ENCODE data around the gene MAP3K12. TPM values are rescaled to one million over a fixed set of nuclear protein-coding genes. Genes with fewer than 3 reads are reported as not detected.
"Not testable (repeated sequence)": the region's sequence is repeated elsewhere in the genome, so short reads cannot be mapped to it uniquely, and the experiment has no call there.

The MAP3K12 gene
- total and polyA plus RNA-seq, 4 donors: 3.6 to 68.4 (median 32.8) TPM

- H3K27me3 ChIP-seq (ENCODE audit: control insufficient read depth in 1 of 2, insufficient read depth in 2 of 2, low read length in 1 of 2); intact Hi-C loops (cut with DNase I); H3K36me3 ChIP-seq (ENCODE audit: control insufficient read depth in 1 of 2, insufficient read depth in 2 of 2, low read length in 1 of 2); H3K27ac ChIP-seq (ENCODE audit: low read depth in 1 of 2, low read length in 2 of 2); H3K4me1 ChIP-seq (ENCODE audit: control insufficient read depth in 1 of 2, insufficient read depth in 2 of 2, low read length in 2 of 2); H3K9me3 ChIP-seq (ENCODE audit: control insufficient read depth, low read length); ATAC-seq (ENCODE audit: low FRiP score); DNase-seq; H3K4me3 ChIP-seq (ENCODE audit: low read length in 2 of 2): not testable (repeated sequence)
- WGBS, 2 donors: 87% methylated on average over 11 of the region's 11 CpGs
Measured at GRCh38 chr12:53444593-53445325, 54.5 kb downstream of the MAP3K12 start.

- H3K36me3 ChIP-seq (ENCODE audit: control insufficient read depth in 1 of 2, insufficient read depth in 2 of 2, low read length in 1 of 2): peaks cover 0 to 1% of the 10 kb centered on the region in 2 donors
- ATAC-seq (ENCODE audit: low FRiP score) (no peak), DNase-seq (no peak)
- H3K4me1 ChIP-seq (ENCODE audit: control insufficient read depth in 1 of 2, insufficient read depth in 2 of 2, low read length in 2 of 2): peaks cover 0 to 6% of the 10 kb centered on the region in 2 donors
- H3K27ac ChIP-seq (ENCODE audit: low read depth in 1 of 2, low read length in 2 of 2): no peak overlapping the region
- H3K4me3 ChIP-seq (ENCODE audit: low read length in 2 of 2): no peak overlapping the region
- no peaks in the 10 kb centered on the region for H3K9me3 ChIP-seq (ENCODE audit: control insufficient read depth, low read length)
- intact Hi-C loops (cut with DNase I): no loop called here
- WGBS, 2 donors: 93 to 95% methylated on average over 4 of the region's 4 CpGs
- no peaks in the 10 kb centered on the region for H3K27me3 ChIP-seq (ENCODE audit: control insufficient read depth in 1 of 2, insufficient read depth in 2 of 2, low read length in 1 of 2)
Measured at GRCh38 chr12:53443955-53444354, 55.3 kb downstream of the MAP3K12 start.

- Histone ChIP-seq H3K36me3 (ENCODE audit: control insufficient read depth in 1 of 2, insufficient read depth in 2 of 2, low read length in 1 of 2) (no peaks in the 10 kb centered on the region), H3K9me3 (ENCODE audit: control insufficient read depth, low read length) (no peaks in the 10 kb centered on the region), H3K4me1 (ENCODE audit: control insufficient read depth in 1 of 2, insufficient read depth in 2 of 2, low read length in 2 of 2) (peaks cover 0 to 6% of the 10 kb centered on the region in 2 donors), H3K27ac (ENCODE audit: low read depth in 1 of 2, low read length in 2 of 2) (peak within 1 kb of the TSS; percentile 37 to 91), H3K4me3 (ENCODE audit: low read length in 2 of 2) (peak within 1 kb of the TSS; percentile 81 to 97), H3K27me3 (ENCODE audit: control insufficient read depth in 1 of 2, insufficient read depth in 2 of 2, low read length in 1 of 2) (no peaks in the 10 kb centered on the region)
- intact Hi-C loops (cut with DNase I): no loop called here
- DNase-seq (peak; percentile 99), ATAC-seq (ENCODE audit: low FRiP score) (peak; percentile 100)
- WGBS, 2 donors: 1% methylated on average over 31 of the region's 31 CpGs
Measured at GRCh38 chr12:53441040-53441833, 58.0 kb downstream of the MAP3K12 start, which contains the start of gene PRR13. TSS of gene PRR13 (plus strand) at chr12:53441734. CDS start at chr12:53442715, 981 bp downstream.

DNA sequence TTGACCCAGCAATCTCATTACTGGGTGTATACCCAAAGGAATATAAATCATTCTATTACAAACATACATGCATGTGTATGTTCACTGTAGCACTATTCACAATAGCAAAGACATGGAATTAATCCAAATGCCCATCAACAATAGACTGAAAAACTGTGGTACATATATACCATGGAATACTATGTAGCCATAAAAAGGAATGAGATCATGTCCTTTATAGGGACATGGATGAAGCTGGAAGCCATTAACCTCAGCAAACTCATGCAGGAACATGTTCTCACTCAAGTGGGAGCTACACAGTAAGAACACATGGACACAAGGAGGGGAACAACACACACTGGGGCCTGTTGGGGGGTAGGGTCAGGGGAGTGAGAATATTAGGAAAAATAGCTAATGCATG lies 59.7 kb downstream of the MAP3K12 start:
- H3K27ac ChIP-seq (ENCODE audit: low read depth in 1 of 2, low read length in 2 of 2); H3K4me1 ChIP-seq (ENCODE audit: control insufficient read depth in 1 of 2, insufficient read depth in 2 of 2, low read length in 2 of 2); ATAC-seq (ENCODE audit: low FRiP score); intact Hi-C loops (cut with DNase I); H3K9me3 ChIP-seq (ENCODE audit: control insufficient read depth, low read length); H3K36me3 ChIP-seq (ENCODE audit: control insufficient read depth in 1 of 2, insufficient read depth in 2 of 2, low read length in 1 of 2); H3K27me3 ChIP-seq (ENCODE audit: control insufficient read depth in 1 of 2, insufficient read depth in 2 of 2, low read length in 1 of 2); DNase-seq; H3K4me3 ChIP-seq (ENCODE audit: low read length in 2 of 2): not testable (repeated sequence)

DNA sequence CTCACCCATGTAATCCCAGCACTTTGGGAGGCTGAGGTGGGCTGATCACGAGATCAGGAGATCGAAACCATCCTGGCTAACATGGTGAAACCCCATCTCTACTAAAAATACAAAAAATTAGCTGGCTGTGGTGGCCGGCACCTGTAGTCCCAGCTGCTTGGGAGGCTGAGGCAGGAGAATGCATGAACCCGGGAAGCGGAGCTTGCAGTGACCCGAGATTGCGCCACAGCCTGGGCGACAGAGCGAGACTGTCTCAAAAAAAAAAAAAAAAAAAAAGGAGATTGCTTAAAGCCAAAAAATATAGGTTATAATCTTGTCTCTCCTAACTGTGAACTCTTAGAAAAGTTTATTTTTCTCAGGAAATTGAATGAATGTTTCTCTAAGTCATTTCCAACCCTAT lies 63.9 kb downstream of the MAP3K12 start:
- H3K27me3 ChIP-seq (ENCODE audit: control insufficient read depth in 1 of 2, insufficient read depth in 2 of 2, low read length in 1 of 2); intact Hi-C loops (cut with DNase I); DNase-seq; H3K36me3 ChIP-seq (ENCODE audit: control insufficient read depth in 1 of 2, insufficient read depth in 2 of 2, low read length in 1 of 2); H3K27ac ChIP-seq (ENCODE audit: low read depth in 1 of 2, low read length in 2 of 2); H3K4me3 ChIP-seq (ENCODE audit: low read length in 2 of 2); H3K4me1 ChIP-seq (ENCODE audit: control insufficient read depth in 1 of 2, insufficient read depth in 2 of 2, low read length in 2 of 2); ATAC-seq (ENCODE audit: low FRiP score); H3K9me3 ChIP-seq (ENCODE audit: control insufficient read depth, low read length): not testable (repeated sequence)
- WGBS, 2 donors: 93 to 96% methylated on average over 9 of the region's 9 CpGs

DNA sequence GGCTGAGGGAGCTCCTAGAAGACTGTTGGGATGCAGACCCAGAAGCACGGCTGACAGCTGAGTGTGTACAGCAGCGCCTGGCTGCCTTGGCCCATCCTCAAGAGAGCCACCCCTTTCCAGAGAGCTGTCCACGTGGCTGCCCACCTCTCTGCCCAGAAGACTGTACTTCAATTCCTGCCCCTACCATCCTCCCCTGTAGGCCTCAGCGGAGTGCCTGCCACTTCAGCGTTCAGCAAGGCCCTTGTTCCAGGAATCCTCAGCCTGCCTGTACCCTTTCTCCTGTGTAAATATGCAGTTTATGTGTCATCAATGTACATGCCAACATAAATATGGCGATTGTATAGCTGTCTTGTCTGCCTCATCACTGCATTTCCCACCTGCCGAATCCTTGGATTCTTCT lies 68.1 kb downstream of the MAP3K12 start:
- no peaks in the 10 kb centered on the region for H3K9me3 ChIP-seq (ENCODE audit: control insufficient read depth, low read length)
- intact Hi-C loops (cut with DNase I): no loop called here
- ATAC-seq (ENCODE audit: low FRiP score) (no peak), DNase-seq (no peak)
- H3K36me3 ChIP-seq (ENCODE audit: control insufficient read depth in 1 of 2, insufficient read depth in 2 of 2, low read length in 1 of 2): no peaks in the 10 kb centered on the region
- H3K4me3 ChIP-seq (ENCODE audit: low read length in 2 of 2): no peak overlapping the region
- 76 to 78% methylated on average over 7 of the region's 7 CpGs for WGBS, 2 donors
- H3K27me3 ChIP-seq (ENCODE audit: control insufficient read depth in 1 of 2, insufficient read depth in 2 of 2, low read length in 1 of 2): no peaks in the 10 kb centered on the region
- no peak overlapping the region for H3K27ac ChIP-seq (ENCODE audit: low read depth in 1 of 2, low read length in 2 of 2)
- H3K4me1 ChIP-seq (ENCODE audit: control insufficient read depth in 1 of 2, insufficient read depth in 2 of 2, low read length in 2 of 2): no peaks in the 10 kb centered on the region

DNA sequence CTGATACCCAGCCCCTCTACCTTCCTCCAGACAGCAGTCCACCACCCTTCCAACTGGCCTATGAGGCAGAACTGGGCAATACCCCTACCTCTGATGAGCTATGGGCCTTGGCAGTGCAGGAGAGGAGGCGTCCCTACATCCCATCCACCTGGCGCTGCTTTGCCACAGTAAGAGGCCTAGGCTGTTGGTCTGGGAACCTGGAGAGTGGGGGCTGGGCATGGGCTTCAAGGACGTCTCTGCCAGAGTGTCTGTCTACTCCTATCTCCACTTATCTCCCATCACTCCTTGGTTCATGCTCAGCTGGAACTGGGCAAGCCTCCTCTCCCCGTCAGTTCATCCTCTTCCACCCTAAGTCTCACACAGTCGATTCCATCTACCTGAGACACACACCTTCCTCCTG lies 69.1 kb downstream of the MAP3K12 start:
- Histone ChIP-seq H3K9me3 (ENCODE audit: control insufficient read depth, low read length) (no peaks in the 10 kb centered on the region), H3K27ac (ENCODE audit: low read depth in 1 of 2, low read length in 2 of 2) (no peak overlapping the region), H3K36me3 (ENCODE audit: control insufficient read depth in 1 of 2, insufficient read depth in 2 of 2, low read length in 1 of 2) (no peaks in the 10 kb centered on the region), H3K4me1 (ENCODE audit: control insufficient read depth in 1 of 2, insufficient read depth in 2 of 2, low read length in 2 of 2) (no peaks in the 10 kb centered on the region), H3K27me3 (ENCODE audit: control insufficient read depth in 1 of 2, insufficient read depth in 2 of 2, low read length in 1 of 2) (no peaks in the 10 kb centered on the region), H3K4me3 (ENCODE audit: low read length in 2 of 2) (no peak overlapping the region)
- ATAC-seq (ENCODE audit: low FRiP score) (no peak), DNase-seq (no peak)
- WGBS, 2 donors: 85 to 89% methylated on average over 5 of the region's 5 CpGs
- intact Hi-C loops (cut with DNase I): no loop called here

Measured in aorta (tissue), 5 donors.